RWPE1 (cell line): Measurements from ENCODE around the gene SYNDIG1.

Experiments
- CTCF ChIA-PET: fragments of 350-600 bp; sonication (Branson Sonifier 250); formaldehyde crosslinking; extraction: SDS; loops from one replicate; lab custom pipeline; 2021; lab: Yijun Ruan, JAX
- POLR2A ChIA-PET: fragments of 400-600 bp; formaldehyde crosslinking; extraction: SDS; loops from one replicate; lab custom pipeline; 2020; ENCODE audit warnings: antibody characterized with exemption; ENCODE audit not compliant: low non-redundant PET; lab: Yijun Ruan, JAX
- DNase-seq: peaks from one replicate; pipeline ENCODE4 v3.0.0; 2012; ENCODE audit warnings: low spot score
- H3K27ac ChIP-seq: fragments of 450-650 bp; 2 replicates; pipeline ENCODE4 v1.5.1; 2017
- CTCF ChIP-seq: fragments of 450-650 bp; conservative IDR thresholded peaks from 2 replicates; pipeline ENCODE4 v1.5.1; 2017; ENCODE audit warnings: low read depth, mild to moderate bottlenecking

The SYNDIG1 gene

DNA sequence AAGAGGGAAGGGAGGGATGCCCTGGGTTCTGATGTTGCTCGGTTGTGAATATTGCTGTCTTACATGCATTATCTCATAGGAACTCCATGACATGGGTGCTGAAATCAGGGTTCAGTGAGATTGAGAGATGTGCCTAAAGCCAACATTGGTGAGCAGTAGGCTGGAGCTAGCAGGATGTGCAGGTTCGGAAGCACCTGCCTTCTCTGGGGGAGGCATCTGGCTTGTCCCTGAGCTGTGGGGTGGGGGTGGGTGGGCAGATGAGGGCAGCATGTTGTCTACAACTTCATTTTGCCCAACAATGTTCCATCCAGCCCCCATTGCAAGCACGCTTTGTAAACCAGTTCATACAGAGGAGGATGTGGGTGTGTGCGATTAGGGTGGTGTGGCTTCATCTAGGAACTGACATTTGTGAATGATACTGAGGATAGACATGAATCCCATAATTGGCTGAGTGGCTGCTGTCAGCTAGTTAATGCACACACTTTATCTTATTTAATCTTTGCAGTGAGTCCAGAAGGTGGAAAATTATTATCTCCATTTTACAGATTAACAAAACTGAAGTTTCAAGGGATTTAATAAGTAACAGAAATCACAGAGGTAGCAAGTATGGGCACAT is 119.4 kb downstream of the SYNDIG1 start:
- H3K27ac ChIP-seq = no peak overlapping the region
- POLR2A ChIA-PET = no interaction called here
- TF ChIP-seq CTCF = no peak
- DNase-seq = no peak
- CTCF ChIA-PET = no interaction called here

- ChIA-PET CTCF (no interaction called here), POLR2A (no interaction called here)
- TF ChIP-seq CTCF = no peak
- no peak for DNase-seq
- H3K27ac ChIP-seq = no peak overlapping the region
These were observed 120.0 kb downstream of the SYNDIG1 start for GRCh38 chr20:24589381-24589780.

DNA sequence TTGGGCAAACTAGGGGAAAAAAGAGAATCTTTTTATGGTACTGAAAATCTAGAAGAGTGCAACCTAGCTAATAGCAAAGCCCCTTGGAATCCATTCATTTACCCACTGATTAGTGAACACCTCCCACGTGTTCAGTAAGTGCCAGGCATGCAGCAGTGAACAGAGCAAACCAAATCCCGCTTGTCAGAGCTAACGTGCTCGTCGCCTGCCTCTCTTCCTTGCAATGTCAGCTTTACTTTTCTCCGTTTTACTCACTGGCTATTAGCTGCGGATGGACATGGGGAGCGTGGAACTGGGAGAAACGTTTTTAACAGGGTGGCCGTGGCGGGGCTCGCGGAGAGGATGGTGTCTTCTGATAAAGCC is 120.4 kb downstream of the SYNDIG1 start:
- no peak for DNase-seq
- TF ChIP-seq CTCF = no peak
- ChIA-PET CTCF (no interaction called here), POLR2A (no interaction called here)
- H3K27ac ChIP-seq = no peak overlapping the region

DNA sequence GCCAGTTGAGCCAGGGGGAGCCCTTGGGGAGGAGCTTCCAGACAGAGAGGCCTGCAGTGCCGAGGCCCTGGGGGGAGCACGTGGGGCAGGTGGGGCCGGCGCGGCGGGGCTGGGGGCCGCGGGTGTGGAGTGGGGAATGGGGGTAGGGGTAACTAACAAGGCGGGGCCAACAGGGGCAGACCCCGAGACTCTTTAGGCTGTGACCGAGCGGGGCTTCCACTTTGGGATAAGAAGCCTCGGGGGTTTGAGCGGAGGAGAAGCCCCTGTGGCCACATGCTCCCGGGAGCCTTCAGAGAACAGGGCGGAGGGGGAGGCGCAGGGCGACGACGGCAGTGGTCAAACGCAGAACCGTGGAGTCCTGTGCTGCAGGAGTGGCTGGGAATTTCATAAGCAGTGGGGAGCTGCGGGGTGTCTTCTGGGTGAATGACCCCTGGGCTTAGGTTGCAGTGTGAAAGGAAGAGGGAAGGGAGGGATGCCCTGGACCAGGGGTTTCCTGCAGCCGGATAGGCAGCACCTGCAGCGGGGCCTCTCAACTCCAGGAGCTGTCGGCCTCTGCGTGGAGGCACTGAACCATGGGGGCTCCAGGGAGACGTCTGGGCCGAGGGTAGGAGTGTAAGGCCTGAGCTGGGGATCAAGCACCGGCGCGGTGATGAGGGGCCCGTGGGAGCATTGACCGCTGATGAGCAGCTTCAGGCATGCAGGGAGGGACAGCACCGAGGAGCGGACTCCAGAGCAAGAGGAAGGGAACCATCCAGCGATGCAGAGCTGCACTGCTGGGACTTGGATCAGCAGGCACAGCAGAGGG is 121.0 kb downstream of the SYNDIG1 start:
- POLR2A ChIA-PET = no interaction called here
- no peak overlapping the region for H3K27ac ChIP-seq
- DNase-seq = no peak
- CTCF ChIA-PET = no interaction called here
- no peak for TF ChIP-seq CTCF

GRCh38 chr20:24597051-24597450 is 127.6 kb downstream of the SYNDIG1 start:
- CTCF ChIA-PET = no interaction called here
- TF ChIP-seq CTCF = no peak
- POLR2A ChIA-PET = no interaction called here
- no peak for DNase-seq
- H3K27ac ChIP-seq = no peak overlapping the region

DNA sequence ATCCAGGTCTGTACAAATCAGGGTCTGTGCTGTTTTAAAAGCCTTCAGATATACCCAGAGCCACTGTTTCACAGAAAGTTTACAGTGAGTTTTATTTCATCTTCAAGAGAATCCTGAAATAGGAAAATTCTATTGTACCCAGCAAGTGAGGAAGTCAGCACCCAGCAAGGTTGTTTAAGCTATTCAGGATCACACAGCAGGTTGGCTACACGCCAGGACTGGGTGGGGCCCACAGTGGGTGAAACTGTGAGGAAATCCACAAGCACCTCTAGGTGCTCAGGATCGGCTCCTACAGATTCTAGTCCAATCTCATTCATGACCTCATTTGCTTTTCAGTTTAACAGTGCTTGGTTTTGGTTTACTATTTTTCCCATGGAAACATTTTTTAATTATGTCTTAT is 128.9 kb downstream of the SYNDIG1 start:
- ChIA-PET CTCF (no interaction called here), POLR2A (no interaction called here)
- no peak for TF ChIP-seq CTCF
- DNase-seq = no peak
- H3K27ac ChIP-seq = no peak overlapping the region
